ENCODE data around the gene EPHB4.

EPHB4 gene

DNA sequence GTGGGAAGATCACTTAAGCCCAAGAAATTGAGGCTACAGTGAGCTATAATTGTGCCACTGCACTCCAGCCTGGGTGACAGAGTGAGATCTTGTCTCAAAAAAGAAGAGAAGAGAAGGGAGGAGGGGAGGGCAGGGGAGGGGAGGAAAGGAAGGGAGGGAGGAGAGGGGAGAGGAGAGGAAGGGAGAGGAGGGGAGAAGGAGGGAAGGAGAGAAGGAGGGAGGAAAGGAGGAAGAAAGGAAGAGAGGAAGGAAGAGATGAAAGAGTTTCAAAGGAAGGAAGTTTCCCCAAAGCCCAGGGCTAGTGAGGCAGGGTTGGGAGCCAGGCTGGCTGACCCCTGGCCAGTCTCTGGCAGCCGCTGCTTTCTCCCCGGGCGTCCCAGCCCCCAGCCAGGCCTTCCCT is 32.6 kb downstream of the EPHB4 start:
- DNase-seq (ENCODE audit: insufficient read length, low spot score): no peak
- no peak for FAIRE-seq
- no peak for TF ChIP-seq CTCF (IDR thresholded peaks at IDR 0.05; ENCODE audit: insufficient read depth, missing control alignments)

- no peak for DNase-seq (ENCODE audit: insufficient read length, low spot score)
- FAIRE-seq: no peak
- TF ChIP-seq CTCF (IDR thresholded peaks at IDR 0.05; ENCODE audit: insufficient read depth, missing control alignments): no peak
Observed at GRCh38 chr7:100793806-100794660, 33.3 kb downstream of the EPHB4 start.

- no peak for FAIRE-seq
- no peak for DNase-seq (ENCODE audit: insufficient read length, low spot score)
- TF ChIP-seq CTCF (IDR thresholded peaks at IDR 0.05; ENCODE audit: insufficient read depth, missing control alignments): no peak
Observed at GRCh38 chr7:100791881-100792666, 35.2 kb downstream of the EPHB4 start.

DNA sequence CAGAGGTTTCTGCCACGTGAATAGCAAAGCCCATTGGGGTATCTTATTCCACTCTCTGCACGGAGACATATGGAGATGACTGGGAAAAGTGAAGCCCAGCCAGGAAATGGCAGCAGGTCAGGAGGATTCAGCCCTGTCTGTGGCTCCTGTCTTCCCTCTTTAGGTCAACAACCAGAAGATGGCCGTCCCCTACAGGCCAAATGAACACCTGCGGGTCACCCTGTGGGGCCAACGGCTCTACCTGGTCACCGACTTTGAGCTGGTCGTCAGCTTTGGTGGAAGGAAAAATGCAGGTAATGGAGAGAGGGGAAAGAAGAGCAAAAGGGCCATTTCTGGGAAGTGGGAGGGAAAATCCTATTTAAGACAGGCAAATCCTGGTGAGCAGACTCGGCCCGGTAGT is 38.3 kb downstream of the EPHB4 start:
- no peak for DNase-seq (ENCODE audit: insufficient read length, low spot score)
- no peak for FAIRE-seq
- TF ChIP-seq CTCF (IDR thresholded peaks at IDR 0.05; ENCODE audit: insufficient read depth, missing control alignments): no peak

DNA sequence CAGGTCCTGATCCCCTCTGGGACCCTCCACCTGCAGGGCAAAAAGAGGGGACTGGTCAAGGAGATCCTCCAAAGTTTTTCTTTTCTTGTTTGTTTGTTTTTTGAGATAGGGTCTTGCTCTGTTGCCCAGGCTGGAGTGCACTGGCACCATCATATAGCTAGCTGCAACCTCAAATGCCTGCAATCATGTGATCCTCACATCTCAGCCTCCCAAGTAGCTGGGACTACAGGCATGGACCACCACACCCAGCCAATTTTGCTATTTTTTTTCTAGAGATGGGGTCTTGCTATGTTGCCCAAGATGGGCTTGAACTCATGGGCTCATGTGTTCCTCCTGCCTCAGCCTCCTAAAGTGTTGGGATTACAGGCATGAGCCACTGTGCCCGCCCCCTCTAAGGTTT is 41.0 kb downstream of the EPHB4 start:
- TF ChIP-seq CTCF (IDR thresholded peaks at IDR 0.05; ENCODE audit: insufficient read depth, missing control alignments): no peak
- DNase-seq (ENCODE audit: insufficient read length, low spot score) (no peak), FAIRE-seq (no peak)

GRCh38 chr7:100785878-100786277 is 41.4 kb downstream of the EPHB4 start:
- no peak for TF ChIP-seq CTCF (IDR thresholded peaks at IDR 0.05; ENCODE audit: insufficient read depth, missing control alignments)
- no peak for DNase-seq (ENCODE audit: insufficient read length, low spot score)
- FAIRE-seq: no peak

- no peak for FAIRE-seq
- no peak for DNase-seq (ENCODE audit: insufficient read length, low spot score)
Observed at GRCh38 chr7:100783804-100784203, 43.5 kb downstream of the EPHB4 start.

More at GRCh38 chr7:100783804-100784203, 43.5 kb downstream of the EPHB4 start:
- no peak for TF ChIP-seq CTCF (IDR thresholded peaks at IDR 0.05; ENCODE audit: insufficient read depth, missing control alignments)
